GM12878 (cell line): ENCODE results near the gene TCF23. TPM values are rescaled to one million over a fixed set of nuclear protein-coding genes. Genes with fewer than 3 reads are reported as not detected.

Source experiments
- ATAC-seq: fragments of 200-7000 bp; cut with Tn5 transposase; 3 replicates; pipeline ENCODE4 v1.9.1; 2020; ENCODE audit warnings: mild to moderate bottlenecking, moderate library complexity
- BruUV-seq: library from RNA; stranded (reverse); fragments of 400-500 nt; replicated peaks from 2 replicates; lab custom pipeline; 2021; lab: Mats Ljungman, UMichigan
- CTCF ChIA-PET: fragments of 300-600 bp; sonication (Branson Sonifier 250); formaldehyde crosslinking; extraction: SDS; loops from one replicate; lab custom pipeline; 2021; ENCODE audit warnings: inconsistent platforms; lab: Yijun Ruan, JAX
- POLR2A ChIA-PET: fragments of 350-600 bp; formaldehyde crosslinking; extraction: SDS; loops from one replicate; lab custom pipeline; 2021; ENCODE audit warnings: inconsistent platforms; lab: Charles Lee
- RAD21 ChIA-PET: fragments of 300-600 bp; sonication (Branson Sonifier 250); formaldehyde crosslinking; loops from one replicate; lab custom pipeline; 2023; ENCODE audit warnings: antibody characterized with exemption; ENCODE audit not compliant: unreplicated experiment; lab: Charles Lee
- SMC1A ChIA-PET: fragments of 300-600 bp; sonication (Branson Sonifier 250); formaldehyde crosslinking; loops from one replicate; lab custom pipeline; 2023; ENCODE audit not compliant: unreplicated experiment, uncharacterized antibody; lab: Charles Lee
- DNase-seq: peaks from one replicate; pipeline ENCODE4 v3.0.0-alpha.2; 2011; ENCODE audit warnings: low read depth, low spot score
- FAIRE-seq: peaks from 3 replicates; lab custom pipeline; 2011; peaks lifted over from hg19 to GRCh38; lab: Jason Lieb, UNC
- H2AFZ ChIP-seq: 2 replicates; pipeline ENCODE4 v1.6.0; 2011; ENCODE audit warnings: low read depth, low read length, control low read depth; ENCODE audit not compliant: control insufficient read depth
- H3K27ac ChIP-seq: 2 replicates; pipeline ENCODE4 v1.5.1; 2011; ENCODE audit warnings: control low read depth; ENCODE audit not compliant: control insufficient read depth, insufficient read depth
- H3K27me3 ChIP-seq, 2 experiments: replicated peaks in 1 of 2; 2 replicates each; pipeline versions ENCODE4 v1.6.0 to v1.6.1; 2011; ENCODE audit warnings: low read length in 1 of 2; ENCODE audit not compliant: control insufficient read depth in 2 of 2, insufficient read depth in 2 of 2
- H3K36me3 ChIP-seq, 2 experiments: 2 replicates each; pipeline ENCODE4 v1.5.1; 2011; ENCODE audit warnings: low read length in 1 of 2; ENCODE audit not compliant: control insufficient read depth in 2 of 2, insufficient read depth in 2 of 2
- H3K4me1 ChIP-seq: 2 replicates; pipeline ENCODE4 v1.6.1; 2011; ENCODE audit warnings: mild to moderate bottlenecking, low read length, moderate library complexity, mixed read lengths; ENCODE audit not compliant: control insufficient read depth, insufficient read depth
- H3K4me2 ChIP-seq: 2 replicates; pipeline ENCODE4 v1.6.0; 2011; ENCODE audit warnings: control low read depth; ENCODE audit not compliant: control insufficient read depth, insufficient read depth
- H3K4me3 ChIP-seq: fragments of 200-600 bp; sonication (generic); 2 replicates; pipeline ENCODE4 v1.5.1; 2016
- H3K79me2 ChIP-seq: 2 replicates; pipeline ENCODE4 v1.6.0; 2011; ENCODE audit warnings: low read length; ENCODE audit not compliant: control insufficient read depth, insufficient read depth
- H3K9ac ChIP-seq: 2 replicates; pipeline ENCODE4 v1.8.0; 2011; ENCODE audit warnings: low read length, control low read depth, mixed read lengths; ENCODE audit not compliant: control insufficient read depth, insufficient read depth
- H3K9me3 ChIP-seq: replicated peaks from 3 replicates; pipeline ENCODE4 v1.5.1; 2011; ENCODE audit warnings: mild to moderate bottlenecking, low read length; ENCODE audit not compliant: control insufficient read depth, insufficient read depth
- H4K20me1 ChIP-seq: 2 replicates; pipeline ENCODE4 v1.6.0; 2011; ENCODE audit not compliant: control insufficient read depth, insufficient read depth
- BCL11A ChIP-seq: IDR thresholded peaks from 2 replicates; pipeline ENCODE4 v1.6.1; 2011; ENCODE audit warnings: low read depth, low read length
- CHD4 ChIP-seq: fragments of 200-600 bp; sonication (generic); IDR thresholded peaks from 2 replicates; pipeline ENCODE4 v1.6.1; 2016; ENCODE audit warnings: mild to moderate bottlenecking
- ETV6 ChIP-seq, 2 experiments: fragments of 450-650 bp in 1 of 2; IDR thresholded peaks in 1 of 2; conservative IDR thresholded peaks in 1 of 2; 2 replicates each; pipeline ENCODE4 v1.6.1; 2014; ENCODE audit warnings: antibody characterized with exemption in 1 of 2, borderline replicate concordance in 1 of 2, low read depth in 1 of 2, mild to moderate bottlenecking in 1 of 2, moderate library complexity in 1 of 2
- FOS ChIP-seq: IDR thresholded peaks from 3 replicates; pipeline ENCODE4 v1.6.1; 2011; ENCODE audit warnings: borderline replicate concordance; ENCODE audit not compliant: insufficient read length; ENCODE audit errors: extremely low read depth
- NR2C1 ChIP-seq: fragments of 450-650 bp; IDR thresholded peaks from 2 replicates; pipeline ENCODE4 v1.6.1; 2017; ENCODE audit warnings: antibody characterized with exemption, mild to moderate bottlenecking, moderate library complexity
- PAX5 ChIP-seq: IDR thresholded peaks from 2 replicates; pipeline ENCODE4 v1.6.1; 2011; ENCODE audit warnings: low read depth, low read length, borderline replicate concordance
- PML ChIP-seq: IDR thresholded peaks from 2 replicates; pipeline ENCODE4 v1.6.1; 2012; ENCODE audit warnings: low read length, inconsistent platforms
- RCOR1 ChIP-seq: conservative IDR thresholded peaks from 2 replicates; pipeline ENCODE4 v1.6.1; 2012; ENCODE audit warnings: low read depth, low read length, improper control_type of control experiment
- SREBF1 ChIP-seq: IDR thresholded peaks from 2 replicates; pipeline ENCODE4 v1.6.1; 2012; ENCODE audit warnings: mild to moderate bottlenecking, low read length
- ZSCAN29 ChIP-seq: fragments of 450-650 bp; IDR thresholded peaks from 2 replicates; pipeline ENCODE4 v1.6.1; 2017; ENCODE audit warnings: mild to moderate bottlenecking, moderate library complexity
- WGBS: methylation state at CpG from one replicate; pipeline ENCODE4 v1.1.6; 2016; ENCODE audit warnings: low lambda C conversion rate; ENCODE audit not compliant: insufficient replicate concordance, insufficient coverage; ENCODE audit errors: missing lambda C conversion rate; 5-methylcytosine and 5-hydroxymethylcytosine counted together
- in situ Hi-C: fragments of 300-500 bp; cut with MboI; formaldehyde crosslinking; loops from 9 replicates; pipeline ENCODE4 v1.14.3; 2018; ENCODE audit warnings: mixed read lengths
- intact Hi-C: fragments of 100-400 bp; cut with micrococcal nuclease; formaldehyde crosslinking; loops from one replicate; pipeline ENCODE4 v1.14.2; 2022; ENCODE audit not compliant: unreplicated experiment
- polyA plus RNA-seq, 11 experiments: library from polyadenylated mRNA; depleted of rRNA in 4 of 11; unstranded in 6 of 11; stranded (reverse) in 5 of 11; fragments of >200 nt; fragmentation: Nextera tagmentation in 4 of 11; fragmentation: Illumina TruSeq in 1 of 11; extraction: Ambion mirVana in 4 of 11; extraction: Trizol in 1 of 11; gene quantifications; 1 replicate in 1 of 11; 2 replicates in 10 of 11; pipeline versions ENCODE4 v1.2.1 to v1.2.3, GENCODE V29; 2011 to 2016; ENCODE audit warnings: inconsistent platforms in 2 of 11, missing spikeins in 2 of 11, low read depth in 1 of 11
- total RNA-seq, 4 experiments: library from RNA; depleted of rRNA in 3 of 4; stranded (reverse); fragments of >200 nt in 3 of 4; fragmentation: Illumina TruSeq in 1 of 4; extraction: Trizol in 1 of 4; gene quantifications; 2 replicates each; pipeline versions ENCODE4 v1.2.1 to v1.2.3, GENCODE V29; 2013 to 2021
- TF ChIP-seq, protein P1 (sequence below): fragments of 450-650 bp; IDR thresholded peaks from 2 replicates; pipeline ENCODE4 v1.6.1; 2017; ENCODE audit warnings: mild to moderate bottlenecking, low read depth, inconsistent platforms; ENCODE audit not compliant: poor library complexity, severe bottlenecking

Gene TCF23
- total and polyA plus RNA-seq, 10 of the 15 experiments (the other 5 are each of a cell fraction or from before 2014, with no cell fraction given): not detected

DNA sequence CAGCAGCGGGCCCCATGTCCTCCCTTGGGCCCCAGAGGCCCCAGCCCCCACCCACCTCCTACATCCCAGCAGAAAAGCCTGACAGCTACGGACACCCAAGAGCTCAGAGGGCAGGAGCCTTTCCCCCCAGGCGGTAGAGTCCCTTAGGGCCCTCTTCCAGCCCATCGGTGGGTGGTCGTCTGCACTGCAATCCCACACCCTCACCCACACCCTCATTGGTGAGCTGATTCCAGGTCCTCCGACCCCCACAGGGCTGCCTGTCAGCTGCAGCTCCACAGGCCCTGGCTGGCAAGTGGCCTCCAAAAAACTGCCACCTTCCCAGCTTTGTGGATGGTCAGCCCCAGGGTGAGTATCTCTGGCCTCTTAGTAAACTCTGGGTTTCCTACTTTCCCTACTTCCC lies 10.5 kb downstream of the TCF23 start (continued):
- TF ChIP-seq NR2C1: no peak
- TF ChIP-seq, protein P1, sequence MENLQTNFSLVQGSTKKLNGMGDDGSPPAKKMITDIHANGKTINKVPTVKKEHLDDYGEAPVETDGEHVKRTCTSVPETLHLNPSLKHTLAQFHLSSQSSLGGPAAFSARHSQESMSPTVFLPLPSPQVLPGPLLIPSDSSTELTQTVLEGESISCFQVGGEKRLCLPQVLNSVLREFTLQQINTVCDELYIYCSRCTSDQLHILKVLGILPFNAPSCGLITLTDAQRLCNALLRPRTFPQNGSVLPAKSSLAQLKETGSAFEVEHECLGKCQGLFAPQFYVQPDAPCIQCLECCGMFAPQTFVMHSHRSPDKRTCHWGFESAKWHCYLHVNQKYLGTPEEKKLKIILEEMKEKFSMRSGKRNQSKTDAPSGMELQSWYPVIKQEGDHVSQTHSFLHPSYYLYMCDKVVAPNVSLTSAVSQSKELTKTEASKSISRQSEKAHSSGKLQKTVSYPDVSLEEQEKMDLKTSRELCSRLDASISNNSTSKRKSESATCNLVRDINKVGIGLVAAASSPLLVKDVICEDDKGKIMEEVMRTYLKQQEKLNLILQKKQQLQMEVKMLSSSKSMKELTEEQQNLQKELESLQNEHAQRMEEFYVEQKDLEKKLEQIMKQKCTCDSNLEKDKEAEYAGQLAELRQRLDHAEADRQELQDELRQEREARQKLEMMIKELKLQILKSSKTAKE: no peak
- no peak for TF ChIP-seq RCOR1
- no peak for TF ChIP-seq PML

DNA sequence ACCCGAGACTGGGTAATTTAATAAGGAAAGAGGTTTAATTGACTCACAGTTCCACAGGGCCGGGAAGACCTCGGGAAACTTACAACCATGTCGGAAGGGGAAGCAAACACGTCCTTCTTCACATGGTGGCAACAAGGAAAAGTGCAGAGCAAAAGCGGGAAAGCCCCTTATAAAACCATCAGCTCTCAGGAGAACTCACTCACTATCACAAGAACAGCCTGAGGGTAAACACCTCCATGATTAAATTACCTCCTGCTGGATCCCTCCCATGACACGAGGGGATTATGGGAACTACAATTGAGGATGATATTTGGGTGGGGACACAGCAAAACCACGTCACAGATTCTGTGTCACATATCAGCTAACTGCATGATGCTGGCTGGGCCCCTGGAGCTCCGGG lies 11.4 kb downstream of the TCF23 start:
- POLR2A ChIA-PET: interaction anchor here (0.6 to 0.7 kb wide), 2 partner anchors 11 to 522 kb away, joined by 3 to 4 read pairs; no protein-coding TSS in a partner anchor

More for the DNA sequence above, 11.4 kb downstream of the TCF23 start:
- ATAC-seq (no peak), DNase-seq (no peak), FAIRE-seq (no peak)
- peaks cover 28% of the 10 kb centered on the region for H3K4me1 ChIP-seq
- no peaks in the 10 kb centered on the region for H3K79me2 ChIP-seq
- H3K9ac ChIP-seq: no peak overlapping the region
- BruUV-seq: no TSS peak
- in situ Hi-C loops (no loop called here), intact Hi-C loops (no loop called here)
- ChIA-PET SMC1A (no interaction called here), RAD21 (interaction anchor here (0.6 to 0.8 kb wide), 2 partner anchors 10 to 211 kb away, joined by 3 read pairs; no protein-coding TSS in a partner anchor), CTCF (interaction anchor here (0.8 to 2.2 kb wide), 3 partner anchors 10 to 119 kb away, joined by 3 to 5 read pairs (median 3); no protein-coding TSS in a partner anchor)
- H3K36me3 ChIP-seq: no peaks in the 10 kb centered on the region
- H4K20me1 ChIP-seq: no peaks in the 10 kb centered on the region
- no peak overlapping the region for H3K4me2 ChIP-seq
- H3K27ac ChIP-seq: no peak overlapping the region
- 50% methylated on average over 9 of the region's 9 CpGs for WGBS
- H3K4me3 ChIP-seq: no peak overlapping the region
- TF ChIP-seq PAX5 (no peak), ZSCAN29 (no peak), ETV6 (conservative IDR thresholded peaks at IDR 0.05 in 1 of 2, IDR thresholded peaks at IDR 0.05 in 1 of 2; ENCODE audit: borderline replicate concordance in 1 of 2, low read depth in 1 of 2) (no peak), BCL11A (no peak), CHD4 (no peak), FOS (no peak), SREBF1 (no peak)
- peaks cover 3% of the 10 kb centered on the region; the same call in 2 of the 3 replicates for H3K9me3 ChIP-seq
- no peak overlapping the region for H2AFZ ChIP-seq
- H3K27me3 ChIP-seq: no peaks in the 10 kb centered on the region
